OCI-LY7 (cell line): ENCODE results near the gene SHOX. TPM values are rescaled to one million over a fixed set of nuclear protein-coding genes. Genes with fewer than 3 reads are reported as not detected.

Experiments used
- BruUV-seq: library from RNA; stranded (reverse); fragments of 400-500 nt; replicated peaks from 2 replicates; lab custom pipeline; 2021; lab: Mats Ljungman, UMichigan
- CTCF ChIA-PET: fragments of 300-600 bp; sonication (Branson Sonifier 250); formaldehyde crosslinking; loops from one replicate; lab custom pipeline; 2022; ENCODE audit warnings: antibody characterized with exemption; ENCODE audit not compliant: unreplicated experiment; lab: Charles Lee
- POLR2A ChIA-PET: fragments of 300-600 bp; sonication (Branson Sonifier 250); formaldehyde crosslinking; loops from one replicate; lab custom pipeline; 2022; ENCODE audit warnings: antibody characterized with exemption; lab: Charles Lee
- DNase-seq: peaks from one replicate; pipeline ENCODE4 v3.0.0-alpha.2; 2015; ENCODE audit warnings: low spot score
- H2AFZ ChIP-seq: fragments of 200-600 bp; sonication (generic), shearing (Covaris generic); 2 replicates; pipeline ENCODE4 v1.6.1; 2014; ENCODE audit warnings: mild to moderate bottlenecking, antibody characterized with exemption, low read length, moderate library complexity
- H3K27ac ChIP-seq: fragments of 200-600 bp; sonication (generic); 2 replicates; pipeline ENCODE4 v1.5.1; 2014; ENCODE audit warnings: mixed run types, low read depth, mild to moderate bottlenecking, moderate library complexity, low read length, inconsistent platforms; ENCODE audit not compliant: poor library complexity, severe bottlenecking
- H3K36me3 ChIP-seq: fragments of 200-600 bp; sonication (generic); 2 replicates; pipeline ENCODE4 v1.6.1; 2014; ENCODE audit warnings: mild to moderate bottlenecking, antibody characterized with exemption, low read length, moderate library complexity, mixed read lengths; ENCODE audit not compliant: insufficient read depth
- H3K4me1 ChIP-seq: fragments of 200-600 bp; sonication (generic); 2 replicates; pipeline ENCODE4 v1.5.1; 2014; ENCODE audit warnings: mild to moderate bottlenecking, low read length; ENCODE audit not compliant: insufficient read depth, poor library complexity, severe bottlenecking
- H3K4me2 ChIP-seq: fragments of 200-600 bp; sonication (generic); 2 replicates; pipeline ENCODE4 v1.6.1; 2014; ENCODE audit warnings: mild to moderate bottlenecking, low read length
- H3K4me3 ChIP-seq: fragments of 200-600 bp; sonication (generic); 2 replicates; pipeline ENCODE4 v1.5.1; 2014; ENCODE audit warnings: mild to moderate bottlenecking, low read depth, low read length; ENCODE audit not compliant: poor library complexity, severe bottlenecking
- H3K79me2 ChIP-seq: fragments of 200-600 bp; sonication (generic); 2 replicates; pipeline ENCODE4 v1.6.1; 2016; ENCODE audit warnings: low read depth, mild to moderate bottlenecking, low read length, moderate library complexity, mixed read lengths; ENCODE audit not compliant: insufficient read depth
- H3K9me2 ChIP-seq: fragments of 200-600 bp; sonication (generic); 2 replicates; pipeline ENCODE4 v1.6.1; 2016; ENCODE audit warnings: mild to moderate bottlenecking, low read length, mixed read lengths; ENCODE audit not compliant: insufficient read depth
- H3K9me3 ChIP-seq: fragments of 200-600 bp; sonication (generic); 2 replicates; pipeline ENCODE4 v1.6.1; 2014; ENCODE audit warnings: mild to moderate bottlenecking, mixed run types, low read length, mixed read lengths
- H4K20me1 ChIP-seq: fragments of 200-600 bp; sonication (generic); 2 replicates; pipeline ENCODE4 v1.6.1; 2014; ENCODE audit warnings: mild to moderate bottlenecking, antibody characterized with exemption, low read length, moderate library complexity, mixed read lengths; ENCODE audit not compliant: insufficient read depth
- EZH2phosphoT487 ChIP-seq: fragments of 200-600 bp; sonication (generic); IDR thresholded peaks from 2 replicates; pipeline ENCODE4 v1.6.1; 2018; ENCODE audit warnings: low read depth, borderline replicate concordance, mild to moderate bottlenecking, mixed run types, antibody characterized with exemption, low read length, moderate library complexity, mixed read lengths
- intact Hi-C: fragments of 100-400 bp; cut with micrococcal nuclease; formaldehyde crosslinking; loops from one replicate; pipeline ENCODE4 v1.10.0; 2022; ENCODE audit not compliant: unreplicated experiment
- total RNA-seq, 2 experiments: library from RNA; depleted of rRNA in 1 of 2; stranded (reverse); fragments of >200 nt in 1 of 2; shearing (Covaris generic) in 1 of 2; gene quantifications; 2 replicates each; pipeline ENCODE4 v1.2.3, GENCODE V29; 2014 to 2022
- TF ChIP-seq, protein P1 (sequence below): fragments of 200-600 bp; sonication (generic); conservative IDR thresholded peaks from 2 replicates; pipeline ENCODE4 v1.5.1; 2014; ENCODE audit warnings: mild to moderate bottlenecking, antibody characterized with exemption, low read length, moderate library complexity, mixed read lengths

SHOX gene
- total RNA-seq, 2 experiments from 2014 or later, result not detected

DNA sequence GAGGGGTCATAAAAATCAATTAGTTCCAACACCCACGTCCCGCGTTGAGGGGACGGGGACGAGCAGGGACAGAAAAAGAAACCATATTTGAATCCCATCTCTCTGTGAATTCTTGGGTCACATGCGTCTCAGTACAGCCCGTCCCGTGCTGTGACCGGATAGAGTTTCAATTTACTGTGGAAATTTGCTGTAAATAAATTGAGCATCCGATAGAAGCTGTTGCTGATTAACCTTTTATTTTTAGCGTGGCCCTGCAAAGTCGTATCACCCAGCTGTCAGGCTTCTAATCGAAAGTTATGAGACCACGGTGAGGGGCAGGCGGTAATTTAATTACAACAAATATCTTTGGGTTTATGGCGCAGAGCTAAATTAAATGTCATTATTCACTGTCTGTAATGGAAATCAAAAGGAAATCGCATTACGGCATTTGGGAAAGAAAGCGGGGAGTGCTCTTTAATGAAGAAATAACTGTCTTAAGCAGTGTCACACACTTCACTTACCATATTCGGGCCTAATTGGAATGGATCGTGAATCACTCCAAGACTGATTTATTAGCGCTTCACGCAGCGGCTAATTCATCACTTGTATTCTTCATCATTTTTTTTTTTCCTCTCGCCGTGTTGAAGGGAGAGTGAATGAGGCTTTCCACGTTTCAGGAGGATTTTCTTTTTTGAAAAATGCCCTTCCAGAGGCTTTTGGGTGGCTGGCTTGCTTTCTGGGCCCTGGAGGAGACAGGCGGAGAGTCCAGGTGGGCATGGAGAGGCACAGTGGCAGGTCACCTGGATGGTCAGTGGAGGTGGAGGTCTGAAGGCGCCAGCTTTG lies 7.3 kb downstream of the SHOX start:
- Histone ChIP-seq H4K20me1 (no peaks in the 10 kb centered on the region), H3K4me3 (no peak overlapping the region), H3K79me2 (no peaks in the 10 kb centered on the region), H3K27ac (no peak overlapping the region), H3K4me1 (no peaks in the 10 kb centered on the region), H3K36me3 (no peaks in the 10 kb centered on the region), H3K9me3 (no peaks in the 10 kb centered on the region), H3K9me2 (no peaks in the 10 kb centered on the region), H3K4me2 (no peak overlapping the region), H2AFZ (no peak overlapping the region)
- no TSS peak for BruUV-seq
- ChIA-PET POLR2A (no interaction called here), CTCF (no interaction called here)
- DNase-seq, result no peak
- intact Hi-C loops, result no loop called here
- TF ChIP-seq, protein P1, sequence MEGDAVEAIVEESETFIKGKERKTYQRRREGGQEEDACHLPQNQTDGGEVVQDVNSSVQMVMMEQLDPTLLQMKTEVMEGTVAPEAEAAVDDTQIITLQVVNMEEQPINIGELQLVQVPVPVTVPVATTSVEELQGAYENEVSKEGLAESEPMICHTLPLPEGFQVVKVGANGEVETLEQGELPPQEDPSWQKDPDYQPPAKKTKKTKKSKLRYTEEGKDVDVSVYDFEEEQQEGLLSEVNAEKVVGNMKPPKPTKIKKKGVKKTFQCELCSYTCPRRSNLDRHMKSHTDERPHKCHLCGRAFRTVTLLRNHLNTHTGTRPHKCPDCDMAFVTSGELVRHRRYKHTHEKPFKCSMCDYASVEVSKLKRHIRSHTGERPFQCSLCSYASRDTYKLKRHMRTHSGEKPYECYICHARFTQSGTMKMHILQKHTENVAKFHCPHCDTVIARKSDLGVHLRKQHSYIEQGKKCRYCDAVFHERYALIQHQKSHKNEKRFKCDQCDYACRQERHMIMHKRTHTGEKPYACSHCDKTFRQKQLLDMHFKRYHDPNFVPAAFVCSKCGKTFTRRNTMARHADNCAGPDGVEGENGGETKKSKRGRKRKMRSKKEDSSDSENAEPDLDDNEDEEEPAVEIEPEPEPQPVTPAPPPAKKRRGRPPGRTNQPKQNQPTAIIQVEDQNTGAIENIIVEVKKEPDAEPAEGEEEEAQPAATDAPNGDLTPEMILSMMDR, result no peak
- TF ChIP-seq EZH2phosphoT487, result no peak

DNA sequence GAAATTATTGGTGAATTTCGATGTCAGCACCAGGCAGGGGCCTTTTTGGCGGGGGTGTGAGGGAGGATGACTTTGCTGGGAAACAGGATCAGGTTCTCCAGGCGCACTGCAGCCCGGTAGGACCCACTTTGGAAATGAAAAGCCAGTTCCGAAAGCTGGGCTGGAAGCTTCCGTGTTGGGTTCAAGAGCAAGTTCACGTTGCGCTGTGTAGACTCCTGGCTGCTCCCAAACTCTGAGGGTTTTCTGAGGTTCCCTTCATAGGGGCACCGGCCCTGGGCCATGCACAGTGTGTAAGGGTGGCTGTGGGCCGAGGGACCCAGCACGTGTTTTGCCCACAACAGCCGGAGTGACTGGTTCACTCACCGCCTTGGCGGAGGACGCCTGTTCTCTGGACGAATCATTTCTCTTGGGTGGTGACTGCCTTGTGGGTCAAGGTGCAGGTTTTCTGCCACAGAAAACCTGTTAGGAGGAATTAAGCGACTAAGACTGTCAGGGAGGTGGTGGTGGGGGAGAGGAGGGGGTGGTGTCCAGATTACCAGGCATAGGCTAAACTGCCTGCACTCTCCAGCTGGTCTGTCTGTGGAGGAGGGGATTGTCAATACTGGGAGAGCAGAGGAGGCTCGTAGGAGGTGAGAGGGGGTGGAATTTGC lies 8.0 kb downstream of the SHOX start:
- Histone ChIP-seq H3K27ac (no peak overlapping the region), H3K4me1 (no peaks in the 10 kb centered on the region), H3K9me3 (no peaks in the 10 kb centered on the region), H2AFZ (no peak overlapping the region), H3K4me2 (no peak overlapping the region), H3K36me3 (no peaks in the 10 kb centered on the region), H3K4me3 (no peak overlapping the region), H4K20me1 (no peaks in the 10 kb centered on the region), H3K9me2 (no peaks in the 10 kb centered on the region), H3K79me2 (no peaks in the 10 kb centered on the region)
- ChIA-PET POLR2A (no interaction called here), CTCF (no interaction called here)
- TF ChIP-seq EZH2phosphoT487, result no peak
- TF ChIP-seq, protein P1, result no peak
- DNase-seq, result no peak
- intact Hi-C loops, result no loop called here
- no TSS peak for BruUV-seq

DNA sequence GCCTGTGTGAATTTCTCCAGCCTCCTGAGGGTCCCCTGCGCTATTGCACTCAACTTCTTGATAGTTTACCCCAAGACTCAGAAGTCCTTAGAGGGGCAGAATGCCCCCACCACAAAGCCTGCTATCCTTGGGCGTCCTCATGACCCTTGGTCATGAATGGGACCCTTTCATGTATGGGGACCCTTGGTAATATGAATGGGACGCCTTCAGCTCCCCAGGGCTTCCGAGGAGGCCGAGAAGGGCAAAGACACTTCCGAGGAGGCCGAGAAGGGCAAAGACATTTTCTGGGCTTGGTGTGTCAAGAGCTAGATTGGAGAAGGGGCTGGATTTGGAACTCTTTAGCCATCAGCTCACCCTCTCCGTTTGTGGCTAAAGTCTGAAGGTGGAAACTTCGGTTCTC lies 8.6 kb downstream of the SHOX start:
- Histone ChIP-seq H3K27ac (no peak overlapping the region), H3K4me1 (no peaks in the 10 kb centered on the region), H4K20me1 (no peaks in the 10 kb centered on the region), H3K9me3 (no peaks in the 10 kb centered on the region), H3K79me2 (no peaks in the 10 kb centered on the region), H3K4me3 (no peak overlapping the region), H3K36me3 (no peaks in the 10 kb centered on the region), H3K4me2 (no peak overlapping the region), H3K9me2 (no peaks in the 10 kb centered on the region), H2AFZ (no peak overlapping the region)
- no TSS peak for BruUV-seq
- intact Hi-C loops, result no loop called here
- ChIA-PET POLR2A (no interaction called here), CTCF (no interaction called here)
- no peak for DNase-seq
- TF ChIP-seq, protein P1, result no peak
- TF ChIP-seq EZH2phosphoT487, result no peak
